Lower leg skin (tissue), 3 donors: Measurements from ENCODE around the gene PSG7.
"Not testable (repeated sequence)": the region's sequence is repeated elsewhere in the genome, so short reads cannot be mapped to it uniquely, and the experiment has no call there.

Experiments
- CTCF ChIP-seq, 3 donors: fragments of 450-650 bp; IDR thresholded peaks; one replicate each; pipeline ENCODE4 v1.5.1; 2016; ENCODE audit warnings: antibody characterized with exemption in 3 of 3, mild to moderate bottlenecking in 3 of 3, moderate library complexity in 2 of 3
- POLR2A ChIP-seq, 2 donors: fragments of 450-650 bp; IDR thresholded peaks; one replicate each; pipeline ENCODE4 v1.6.1; 2016 to 2017; ENCODE audit warnings: antibody characterized with exemption in 2 of 2, mild to moderate bottlenecking in 1 of 2, moderate library complexity in 1 of 2

- not testable (repeated sequence) for TF ChIP-seq POLR2A, CTCF (IDR thresholded peaks at IDR 0.05)
Observed at GRCh38 chr19:42937107-42937506, at the start of gene PSG7.
